ENCODE measurements around the gene RPTOR. TPM values are rescaled to one million over a fixed set of nuclear protein-coding genes. Genes with fewer than 3 reads are reported as not detected.

Gene RPTOR
- total RNA-seq, 4 donors from 2014 or later: 18.7 to 35.4 (median 21.0) TPM

DNA sequence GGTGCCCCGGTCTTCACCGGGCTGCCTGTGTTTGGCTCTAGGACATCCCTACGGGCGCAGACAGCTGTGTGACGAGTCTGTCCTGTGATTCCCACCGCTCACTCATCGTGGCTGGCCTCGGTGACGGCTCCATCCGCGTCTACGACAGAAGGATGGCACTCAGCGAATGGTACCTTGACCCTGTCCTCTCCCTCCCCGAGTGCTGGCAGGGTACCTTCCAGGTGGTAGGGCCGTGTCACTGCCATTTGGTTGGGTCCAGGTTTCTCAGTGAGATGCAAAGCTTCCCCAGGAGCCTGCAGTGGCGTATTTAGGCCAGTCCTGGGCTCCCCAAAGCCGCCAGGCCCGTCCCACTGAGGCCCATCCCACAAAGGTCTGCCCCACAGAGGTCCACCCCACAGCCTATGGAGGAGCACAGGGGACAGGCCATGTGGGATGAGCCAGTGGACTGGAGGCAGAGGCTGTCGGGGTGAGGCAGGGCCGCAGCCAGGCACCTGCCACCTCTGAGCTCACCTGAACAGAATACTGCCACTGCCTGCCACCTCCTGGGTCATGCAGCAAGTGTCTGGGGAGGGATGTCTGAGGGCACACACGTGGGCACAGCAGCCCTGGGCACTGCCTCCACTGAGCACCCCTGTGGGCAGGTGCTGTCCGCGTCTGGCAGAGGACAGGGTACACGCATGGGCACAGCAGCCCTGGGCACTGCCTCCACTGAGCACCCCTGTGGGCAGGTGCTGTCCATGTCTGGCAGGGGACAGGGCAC lies 415.6 kb downstream of the RPTOR start:
- TF ChIP-seq, protein P1, sequence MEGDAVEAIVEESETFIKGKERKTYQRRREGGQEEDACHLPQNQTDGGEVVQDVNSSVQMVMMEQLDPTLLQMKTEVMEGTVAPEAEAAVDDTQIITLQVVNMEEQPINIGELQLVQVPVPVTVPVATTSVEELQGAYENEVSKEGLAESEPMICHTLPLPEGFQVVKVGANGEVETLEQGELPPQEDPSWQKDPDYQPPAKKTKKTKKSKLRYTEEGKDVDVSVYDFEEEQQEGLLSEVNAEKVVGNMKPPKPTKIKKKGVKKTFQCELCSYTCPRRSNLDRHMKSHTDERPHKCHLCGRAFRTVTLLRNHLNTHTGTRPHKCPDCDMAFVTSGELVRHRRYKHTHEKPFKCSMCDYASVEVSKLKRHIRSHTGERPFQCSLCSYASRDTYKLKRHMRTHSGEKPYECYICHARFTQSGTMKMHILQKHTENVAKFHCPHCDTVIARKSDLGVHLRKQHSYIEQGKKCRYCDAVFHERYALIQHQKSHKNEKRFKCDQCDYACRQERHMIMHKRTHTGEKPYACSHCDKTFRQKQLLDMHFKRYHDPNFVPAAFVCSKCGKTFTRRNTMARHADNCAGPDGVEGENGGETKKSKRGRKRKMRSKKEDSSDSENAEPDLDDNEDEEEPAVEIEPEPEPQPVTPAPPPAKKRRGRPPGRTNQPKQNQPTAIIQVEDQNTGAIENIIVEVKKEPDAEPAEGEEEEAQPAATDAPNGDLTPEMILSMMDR (IDR thresholded peaks at IDR 0.05; ENCODE audit: low read depth): no peak

DNA sequence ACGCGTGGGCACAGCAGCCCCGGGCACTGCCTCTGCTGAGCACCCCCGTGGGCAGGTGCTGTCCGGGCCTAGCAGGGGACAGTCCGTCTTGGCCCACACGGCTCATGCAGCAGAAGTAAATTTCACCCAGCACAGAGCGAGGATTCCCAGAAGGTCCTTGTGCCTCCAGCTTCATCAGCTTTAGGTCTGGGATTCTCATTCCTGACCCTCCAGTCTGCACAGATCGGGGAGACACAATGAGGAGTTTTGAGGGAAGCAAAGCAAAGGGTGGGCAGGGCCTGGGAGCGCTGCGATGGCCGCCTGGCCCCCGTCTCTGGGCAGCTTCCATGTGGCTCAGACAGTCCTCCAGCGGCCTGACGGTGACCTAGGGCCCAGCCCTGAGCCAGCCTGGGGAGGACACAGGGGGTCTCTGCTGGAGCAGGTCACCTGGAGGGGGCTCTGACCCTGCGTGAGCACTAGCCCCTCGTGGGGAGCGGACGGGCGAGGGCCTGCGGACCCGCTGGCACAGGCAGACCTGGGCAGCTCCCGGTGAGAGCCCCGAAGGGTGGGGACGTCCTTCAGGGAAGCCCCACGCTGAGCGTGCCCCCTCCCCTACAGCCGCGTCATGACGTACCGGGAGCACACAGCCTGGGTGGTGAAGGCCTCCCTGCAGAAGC lies 416.3 kb downstream of the RPTOR start:
- TF ChIP-seq, protein P1 (IDR thresholded peaks at IDR 0.05; ENCODE audit: low read depth): no peak

DNA sequence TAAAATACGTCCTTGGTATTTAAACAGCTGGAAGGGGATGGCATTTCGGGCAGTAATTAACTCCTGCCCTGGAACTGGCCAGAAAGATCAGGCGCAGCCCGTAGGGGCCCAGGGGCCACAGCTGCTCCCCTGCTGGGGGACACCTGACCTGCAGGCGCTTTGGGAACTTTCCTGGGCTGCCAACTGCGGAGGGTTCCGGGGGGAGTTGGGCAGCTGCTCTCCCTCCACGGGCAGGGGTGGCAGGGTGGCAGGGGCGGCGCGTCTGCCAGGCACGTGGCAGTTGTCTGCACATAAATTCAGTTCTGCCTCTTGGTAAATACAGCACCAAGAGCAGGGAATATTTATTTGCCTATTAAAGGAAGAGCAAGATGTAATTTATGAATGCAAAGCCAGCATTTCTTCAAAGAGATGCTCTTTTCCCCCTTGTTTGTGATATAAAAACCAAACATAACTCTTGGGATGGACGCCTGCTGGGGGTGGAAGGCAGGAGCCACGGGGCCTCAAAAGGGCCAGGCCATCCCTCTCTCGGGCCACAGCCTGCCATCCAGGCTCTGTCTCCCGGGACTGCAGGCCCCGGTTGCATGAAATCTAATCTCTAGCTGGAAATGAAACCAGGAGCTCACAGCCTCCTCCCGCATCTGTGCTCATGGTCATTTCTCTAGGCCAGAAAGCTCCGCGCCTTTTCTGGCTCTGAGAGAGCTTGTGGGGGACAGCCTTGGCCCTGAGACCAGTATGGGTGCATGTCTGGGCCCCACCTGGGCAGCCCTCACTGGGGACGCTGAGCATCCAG lies 417.1 kb downstream of the RPTOR start:
- TF ChIP-seq, protein P1 (IDR thresholded peaks at IDR 0.05; ENCODE audit: low read depth): no peak

DNA sequence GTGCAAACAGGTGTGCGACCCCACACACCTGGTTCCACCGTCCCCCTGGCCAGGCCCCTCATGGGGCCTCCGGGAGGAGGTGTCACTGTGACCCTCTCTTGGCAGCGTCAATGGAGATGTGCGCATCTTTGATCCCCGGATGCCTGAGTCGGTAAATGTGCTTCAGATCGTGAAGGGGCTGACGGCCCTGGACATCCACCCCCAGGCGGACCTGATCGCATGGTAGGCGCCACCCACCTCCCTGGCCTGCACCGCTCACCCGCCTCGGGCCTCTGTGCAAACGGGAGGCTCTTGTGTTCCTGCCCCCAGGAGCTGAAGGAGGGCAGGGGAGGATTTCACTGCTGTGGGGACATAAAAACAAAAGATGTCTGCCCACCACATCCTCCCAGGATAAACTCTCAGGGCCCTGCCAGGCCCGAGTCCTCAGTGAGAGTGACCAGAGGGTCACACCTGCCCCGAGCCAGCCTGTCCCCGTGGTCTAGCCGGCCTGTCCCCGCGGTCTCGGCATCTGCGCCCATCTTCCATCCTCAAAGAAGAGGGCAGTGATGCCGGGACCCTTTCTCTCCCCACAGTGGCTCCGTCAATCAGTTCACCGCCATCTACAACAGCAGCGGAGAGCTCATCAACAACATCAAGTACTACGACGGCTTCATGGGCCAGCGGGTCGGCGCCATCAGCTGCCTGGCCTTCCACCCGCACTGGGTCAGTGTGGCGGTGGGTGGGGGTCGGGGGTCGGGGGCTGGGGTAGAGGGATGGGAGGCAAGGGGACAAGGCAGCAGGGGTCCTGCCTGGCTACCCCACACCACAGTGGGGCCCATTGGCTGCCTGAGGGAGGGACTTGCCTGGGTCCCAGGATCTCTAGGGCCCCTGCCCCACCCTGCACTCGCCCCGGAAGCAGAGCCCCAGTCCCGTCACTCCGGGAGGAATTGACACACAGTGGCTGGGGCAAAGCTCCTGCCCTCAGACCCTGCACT lies 418.0 kb downstream of the RPTOR start:
- TF ChIP-seq, protein P1 (IDR thresholded peaks at IDR 0.05; ENCODE audit: low read depth): no peak

DNA sequence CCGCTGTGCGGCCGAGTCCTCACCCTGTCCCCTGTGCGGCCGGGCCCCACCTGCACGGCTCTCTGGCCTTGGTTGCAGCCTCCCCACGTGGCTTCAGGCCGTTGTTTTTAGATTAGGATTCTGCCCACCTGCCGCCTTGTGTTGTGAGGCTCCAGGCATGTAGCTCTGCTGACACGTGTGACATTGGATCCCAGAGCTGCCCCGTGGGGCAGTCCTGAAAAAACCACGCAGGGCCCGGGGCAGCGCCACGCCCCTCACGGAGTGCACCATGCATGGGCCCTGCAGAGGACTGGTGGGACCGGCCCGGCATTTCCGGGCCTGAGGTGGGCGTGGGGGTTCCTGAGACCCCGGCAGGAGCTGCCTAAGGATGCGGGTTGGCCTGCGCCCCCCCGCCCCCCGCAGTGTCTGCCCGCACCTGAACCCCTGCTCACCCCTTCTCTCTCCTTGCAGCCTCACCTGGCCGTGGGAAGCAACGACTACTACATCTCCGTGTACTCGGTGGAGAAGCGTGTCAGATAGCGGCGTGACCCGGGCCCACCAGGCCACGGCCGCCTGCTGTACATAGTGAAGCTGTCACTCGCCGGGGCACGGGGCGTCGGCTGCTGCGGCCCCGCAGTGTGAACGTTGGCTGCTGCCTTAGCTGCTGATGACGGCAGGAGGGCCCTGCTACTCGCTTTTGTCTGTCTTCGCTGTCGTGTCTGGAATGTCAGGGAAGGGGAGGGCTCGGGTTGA lies 419.3 kb downstream of the RPTOR start:
- TF ChIP-seq, protein P1 (IDR thresholded peaks at IDR 0.05; ENCODE audit: low read depth): no peak

DNA sequence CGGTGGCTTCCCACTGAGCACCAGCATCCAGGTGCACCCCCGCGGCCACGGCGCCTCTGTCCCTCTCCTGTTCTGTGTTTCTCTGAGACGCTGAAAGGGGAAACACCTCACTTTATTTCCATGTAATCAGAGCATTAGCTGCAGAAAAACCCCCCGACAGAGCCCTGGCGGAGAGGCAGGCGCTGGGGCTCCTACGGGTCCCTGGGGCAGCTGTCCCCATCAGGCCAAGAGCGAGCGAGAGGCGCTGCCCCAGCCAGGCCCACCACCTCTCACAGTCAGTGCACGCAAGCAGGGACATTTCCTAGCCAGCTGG lies 419.9 kb downstream of the RPTOR start:
- TF ChIP-seq, protein P1 (IDR thresholded peaks at IDR 0.05; ENCODE audit: low read depth): no peak
